HG03457 (cell line): ENCODE data around the gene R3HDML.
A peak's percentile ranks its signal among the peaks of the same experiment; 100 is the strongest.
"Not testable (repeated sequence)": the region's sequence is repeated elsewhere in the genome, so short reads cannot be mapped to it uniquely, and the experiment has no call there.

ENCODE experiments used
- ATAC-seq: cut with Tn5 transposase; IDR thresholded peaks from one replicate; pipeline ENCODE4 v1.9.1; 2021; ENCODE audit warnings: moderate number of reproducible peaks; ENCODE audit not compliant: unreplicated experiment

Gene R3HDML, protein sequence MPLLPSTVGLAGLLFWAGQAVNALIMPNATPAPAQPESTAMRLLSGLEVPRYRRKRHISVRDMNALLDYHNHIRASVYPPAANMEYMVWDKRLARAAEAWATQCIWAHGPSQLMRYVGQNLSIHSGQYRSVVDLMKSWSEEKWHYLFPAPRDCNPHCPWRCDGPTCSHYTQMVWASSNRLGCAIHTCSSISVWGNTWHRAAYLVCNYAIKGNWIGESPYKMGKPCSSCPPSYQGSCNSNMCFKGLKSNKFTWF

DNA sequence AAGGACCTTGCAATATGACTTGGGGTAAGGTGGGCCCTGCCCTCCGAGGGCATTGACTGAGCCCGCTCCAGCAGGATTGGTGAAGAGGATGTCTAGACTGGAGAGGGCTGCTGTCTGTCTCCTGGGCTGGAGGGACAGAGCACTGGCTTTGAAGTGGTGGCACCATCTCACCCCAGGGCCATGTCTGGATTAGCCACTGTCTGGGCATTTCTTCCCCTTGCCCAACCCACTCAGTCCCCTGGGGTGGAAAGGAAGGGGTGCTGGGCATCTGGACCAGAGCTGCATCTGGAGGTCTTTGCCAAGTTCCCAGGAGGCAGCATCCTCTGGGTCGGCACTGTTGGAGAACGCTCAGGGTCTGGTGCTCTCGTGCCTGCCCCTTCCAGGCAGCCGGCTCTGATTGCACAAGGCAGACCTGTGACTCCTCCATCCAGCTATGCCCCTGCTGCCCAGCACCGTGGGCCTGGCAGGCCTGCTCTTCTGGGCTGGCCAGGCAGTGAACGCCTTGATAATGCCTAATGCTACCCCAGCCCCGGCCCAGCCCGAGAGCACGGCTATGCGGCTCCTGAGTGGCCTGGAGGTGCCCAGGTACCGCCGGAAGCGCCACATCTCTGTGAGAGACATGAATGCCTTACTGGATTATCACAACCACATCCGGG lies at the start of gene R3HDML:
Gene R3HDML (plus strand): TSS at position 319 of the 656 bp plus-strand sequence. CDS start 115 bp downstream, at position 434.
- no peak for ATAC-seq

DNA sequence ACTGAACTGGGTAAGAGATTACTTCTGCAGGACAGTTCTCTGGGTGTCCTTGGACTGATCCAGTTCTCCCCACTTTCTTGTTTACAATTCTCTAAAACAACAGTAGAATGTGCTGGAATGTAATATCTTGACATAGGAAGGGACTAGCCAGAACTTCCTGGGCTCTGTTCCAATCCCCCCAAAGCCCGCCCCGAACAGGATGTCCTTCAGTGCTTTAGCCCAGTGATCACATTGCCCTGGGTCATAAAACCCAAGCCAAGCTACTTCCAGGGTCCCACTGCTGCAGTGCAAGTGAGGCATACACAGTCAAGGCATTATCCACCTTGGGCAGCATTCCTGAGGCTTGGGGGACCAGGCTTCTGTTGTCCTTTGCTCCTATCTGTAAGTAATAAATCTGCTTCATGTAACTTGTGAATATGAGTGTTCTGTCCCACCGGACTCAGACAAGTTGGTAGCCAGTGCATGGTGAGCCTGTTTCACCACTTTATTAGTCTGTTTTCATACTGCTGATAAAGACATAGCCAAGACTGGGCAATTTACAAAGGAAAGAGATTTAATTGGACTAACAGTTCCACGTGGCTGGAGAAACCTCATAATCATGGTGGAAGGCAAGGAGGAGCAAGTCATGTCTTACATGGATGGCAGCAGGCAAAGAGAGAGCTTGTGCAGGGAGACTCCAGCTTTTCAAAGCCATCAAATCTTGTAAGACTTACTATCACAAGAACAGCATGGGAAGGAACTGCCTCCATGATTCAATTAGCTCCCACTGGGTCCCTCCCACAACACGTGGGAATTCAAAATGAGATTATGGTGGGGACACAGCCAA lies 49.4 kb upstream of the R3HDML start:
- no peak for ATAC-seq

DNA sequence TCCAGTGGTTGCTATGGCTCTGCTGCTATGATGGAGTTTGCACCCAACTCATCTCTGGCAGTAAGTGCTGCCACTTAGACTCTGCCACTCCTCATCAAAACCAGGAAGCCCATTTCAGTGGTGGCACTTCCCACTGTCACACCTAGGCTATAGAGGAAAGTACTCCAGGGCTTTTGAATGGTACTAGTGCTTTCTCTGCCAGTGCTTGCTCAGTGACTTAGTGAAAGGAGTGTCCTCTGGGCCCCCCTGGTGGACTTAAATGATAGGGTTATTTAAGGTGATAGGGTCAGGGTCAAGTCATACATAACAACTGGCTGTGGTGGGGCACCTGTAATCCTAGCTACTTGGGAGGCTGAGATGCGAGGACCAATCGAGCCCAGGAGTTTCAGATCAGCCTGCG lies 48.6 kb upstream of the R3HDML start:
- no peak for ATAC-seq

DNA sequence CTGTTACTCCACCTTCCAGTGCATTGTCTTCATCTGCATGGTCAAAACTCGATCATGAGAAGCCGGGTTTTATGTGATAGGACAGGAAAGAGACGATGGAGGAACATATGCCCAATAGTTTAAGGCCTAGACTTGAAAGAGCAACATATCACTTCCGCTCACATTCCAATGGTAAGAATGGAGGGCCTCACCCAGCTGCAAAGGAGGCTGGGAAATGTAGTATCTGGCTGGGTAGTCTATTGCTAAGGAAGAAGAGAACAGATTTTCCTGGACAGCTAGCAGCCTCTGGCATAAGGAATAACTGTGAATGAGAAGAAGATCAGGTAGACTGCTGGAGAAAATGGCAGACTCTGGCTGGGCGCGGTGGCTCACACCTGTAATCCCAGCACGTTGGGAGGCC lies 45.1 kb upstream of the R3HDML start:
- no peak for ATAC-seq

DNA sequence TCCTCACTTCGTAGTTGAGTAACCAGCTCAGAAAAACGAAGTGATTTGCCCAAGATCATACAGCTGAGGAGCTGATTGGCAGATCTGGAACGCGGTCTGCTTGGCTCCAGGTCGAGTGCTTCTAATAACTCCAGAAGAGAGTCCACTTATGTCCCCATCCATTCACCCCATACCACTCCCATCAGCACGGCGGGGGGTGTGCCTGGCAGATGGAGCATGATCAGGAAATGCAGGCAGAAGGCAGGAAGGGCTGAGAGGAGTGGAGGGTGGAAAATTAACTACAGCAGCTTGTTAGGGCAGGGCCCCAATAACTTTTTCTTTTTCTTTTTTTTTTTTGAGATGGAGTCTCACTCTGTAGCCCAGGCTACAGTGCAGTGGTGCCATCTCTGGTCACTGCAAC lies 40.8 kb upstream of the R3HDML start:
- ATAC-seq: no peak

DNA sequence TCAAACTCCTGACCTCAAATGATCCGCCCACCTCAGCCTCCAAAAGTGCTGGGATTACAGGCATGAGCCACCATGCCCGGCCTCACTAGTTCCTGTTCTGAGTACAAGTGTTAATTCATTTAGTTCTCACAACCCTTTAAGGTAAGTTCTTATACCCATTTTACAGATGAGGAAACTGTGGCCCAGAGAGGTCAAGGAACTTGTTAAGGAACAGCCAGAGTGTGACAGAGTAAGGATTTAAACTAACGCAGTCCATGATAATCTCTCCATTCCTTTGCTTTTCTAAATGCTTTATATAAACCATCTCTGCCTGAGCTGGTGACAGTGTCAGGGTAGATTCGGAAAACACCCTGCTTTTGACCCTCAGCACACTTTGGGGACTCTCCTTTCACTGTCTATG lies 39.1 kb upstream of the R3HDML start:
- no peak for ATAC-seq

DNA sequence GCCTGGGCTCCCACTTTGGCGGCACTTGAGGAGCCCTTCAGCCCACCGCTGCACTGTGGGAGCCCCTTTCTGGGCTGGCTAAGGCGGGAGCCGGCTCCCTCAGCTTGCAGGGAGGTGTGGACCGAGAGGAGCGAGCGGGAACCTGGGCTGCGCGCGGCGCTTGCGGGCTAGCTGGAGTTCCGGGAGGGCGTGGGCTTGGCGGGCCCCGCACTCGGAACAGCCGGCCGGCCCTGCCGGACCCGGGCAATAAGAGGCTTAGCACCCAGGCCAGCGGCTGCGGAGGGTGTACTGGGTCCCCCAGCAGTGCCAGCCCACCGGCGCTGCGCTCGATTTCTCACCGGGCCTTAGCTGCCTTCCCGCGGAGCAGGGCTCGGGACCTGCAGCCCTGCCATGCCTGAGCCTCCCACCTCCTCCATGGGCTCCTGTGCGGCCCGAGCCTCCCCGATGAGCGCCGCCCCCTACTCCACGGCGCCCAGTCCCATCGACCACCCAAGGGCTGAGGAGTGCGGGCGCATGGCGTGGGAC lies 37.8 kb upstream of the R3HDML start:
- ATAC-seq: not testable (repeated sequence)

DNA sequence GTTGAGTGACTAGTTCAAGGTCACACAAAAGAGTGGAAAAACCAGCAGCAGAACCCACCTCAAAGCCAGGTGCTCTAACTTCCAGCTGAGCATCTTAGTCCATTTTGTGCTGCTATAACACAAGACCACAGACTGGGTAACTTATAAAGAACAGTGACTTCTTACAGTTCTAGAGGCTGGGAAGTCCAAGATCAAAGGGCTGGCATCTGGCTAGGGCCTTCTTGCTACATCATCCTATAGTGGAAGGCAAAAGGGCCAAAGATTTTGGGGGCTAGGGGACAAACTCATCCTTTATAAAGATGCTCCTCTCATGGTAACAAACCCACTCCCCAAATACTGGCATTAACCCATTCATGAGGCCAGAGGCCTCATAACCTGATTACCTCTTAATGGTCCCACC lies 35.6 kb upstream of the R3HDML start:
- no peak for ATAC-seq

DNA sequence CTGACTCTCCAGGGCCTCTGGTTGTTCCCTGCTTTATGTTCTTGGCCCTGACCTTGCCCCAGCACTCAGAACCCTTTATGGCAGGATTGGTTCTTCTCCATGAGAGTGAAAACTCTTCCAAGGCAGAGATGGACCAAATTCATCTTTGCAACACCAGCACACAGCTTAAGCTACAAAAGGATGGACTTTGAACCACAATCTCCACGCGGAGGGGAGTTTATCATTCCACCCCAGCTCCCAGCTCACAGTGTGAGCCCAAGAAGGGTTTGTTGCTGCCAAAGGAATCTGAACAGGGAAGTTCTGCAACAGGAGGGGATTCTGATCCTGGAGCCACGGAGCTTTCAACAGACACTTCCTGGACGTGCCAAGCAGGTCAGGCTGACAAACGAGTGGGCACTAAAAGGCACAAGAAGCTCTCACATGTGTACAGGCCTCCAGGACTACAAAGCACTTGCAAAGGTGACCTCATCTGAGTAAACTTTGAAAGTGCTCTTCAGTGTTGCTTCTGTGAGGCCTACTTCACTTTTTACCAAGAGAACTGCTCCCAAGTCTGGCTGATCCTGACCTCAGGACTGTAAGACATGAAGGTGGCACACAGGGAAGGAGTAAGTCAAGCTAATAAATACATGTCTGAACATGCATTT lies 34.7 kb upstream of the R3HDML start:
- ATAC-seq: no peak

DNA sequence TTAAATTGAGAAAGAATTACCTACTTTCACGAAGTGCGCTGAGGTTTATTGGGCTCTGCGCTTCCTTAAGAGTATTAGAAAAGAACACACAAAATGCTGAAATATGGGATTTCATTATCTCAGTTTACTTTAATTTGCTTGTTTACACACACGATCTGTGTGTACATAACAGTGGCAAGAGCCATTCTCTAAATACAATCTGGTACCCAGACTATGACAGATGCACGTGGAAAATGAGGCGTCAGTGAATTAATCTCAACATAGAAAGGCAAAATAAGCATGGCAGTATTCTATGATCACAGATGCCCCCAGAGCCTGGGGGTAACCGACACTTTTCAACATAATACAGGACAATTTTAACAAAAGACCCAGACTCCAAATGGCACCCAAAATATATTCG lies 34.1 kb upstream of the R3HDML start:
- no peak for ATAC-seq

DNA sequence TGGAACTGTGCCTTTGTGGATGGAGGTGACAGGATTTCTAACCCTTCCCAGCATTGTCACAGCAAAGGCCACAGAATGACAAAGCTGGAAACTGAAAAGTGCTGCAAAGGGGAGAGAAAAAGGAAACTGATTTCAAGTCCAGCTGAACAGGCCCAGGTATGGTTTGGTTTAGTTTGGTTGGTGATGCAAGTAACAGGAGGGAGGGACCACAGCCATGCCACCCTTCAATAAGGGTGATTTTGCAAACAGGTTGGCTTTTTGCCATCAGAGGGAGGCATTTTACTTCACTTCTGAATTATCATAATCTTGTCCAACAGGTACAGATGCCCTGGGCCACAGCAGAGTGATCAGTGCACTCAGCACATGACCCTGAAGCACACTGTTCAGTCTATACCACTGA lies 32.5 kb upstream of the R3HDML start:
- no peak for ATAC-seq

DNA sequence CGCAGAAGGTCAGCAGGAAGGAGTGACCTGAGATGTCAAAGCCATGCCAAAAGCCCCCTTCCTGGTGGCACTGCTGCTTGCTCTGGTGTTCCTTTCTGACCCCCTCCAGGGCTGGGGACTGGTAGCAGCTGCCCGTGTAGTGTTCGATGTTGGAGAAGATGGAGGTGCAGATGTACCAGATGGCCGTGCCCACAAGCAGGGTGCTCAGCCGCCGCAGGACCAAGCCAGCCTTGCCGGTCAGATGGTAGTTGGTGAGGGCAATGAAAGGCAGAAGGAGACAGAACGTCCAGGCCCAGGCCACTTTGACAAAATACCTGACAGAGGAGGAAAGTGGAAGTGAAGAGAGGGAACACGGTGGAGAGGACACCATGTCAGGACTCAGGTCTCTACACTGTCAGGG lies 29.9 kb upstream of the R3HDML start:
- ATAC-seq: no peak

DNA sequence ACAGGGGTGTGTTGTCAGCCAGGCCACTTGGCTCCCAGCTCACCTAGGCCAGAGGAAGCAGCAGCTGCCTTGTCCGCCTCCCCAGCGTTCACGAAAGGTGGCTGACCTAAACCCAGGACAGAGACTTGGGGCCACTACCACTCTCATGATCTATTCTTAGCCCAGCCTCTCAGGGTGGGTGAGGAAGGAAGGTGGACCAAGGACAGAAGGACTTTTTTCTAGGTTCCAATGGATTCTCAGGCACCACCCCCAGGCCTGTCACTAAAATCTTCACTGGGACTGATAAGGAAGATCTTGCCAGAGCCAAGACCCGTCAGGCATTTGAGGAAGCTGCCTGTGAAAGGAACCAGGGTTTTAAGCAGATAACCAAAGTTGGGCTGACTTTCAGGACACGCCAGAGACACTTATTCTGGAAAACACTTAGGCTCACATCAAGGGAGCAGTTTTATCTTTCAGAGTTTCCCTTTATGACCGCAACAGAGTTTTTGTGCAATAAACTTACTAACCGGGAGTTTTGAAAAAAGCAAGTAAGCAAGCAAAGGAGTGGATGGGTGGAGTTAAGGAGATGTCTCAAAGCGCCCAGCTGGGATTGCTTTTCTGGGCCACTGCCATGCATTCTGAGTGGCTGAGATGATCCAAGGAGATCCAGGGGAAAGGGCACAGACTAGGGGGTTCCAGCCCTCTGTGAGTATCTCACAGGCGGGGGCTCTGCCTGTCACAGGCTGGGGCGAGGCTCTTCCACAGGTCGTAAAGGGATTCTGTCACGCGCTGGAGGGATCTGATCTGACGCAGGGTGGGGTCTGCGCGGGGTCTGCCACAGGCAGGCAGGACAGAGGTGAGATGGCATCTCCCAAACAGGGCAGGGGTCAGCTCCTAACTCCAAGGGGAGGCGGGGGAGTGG lies 26.8 kb upstream of the R3HDML start:
- no peak for ATAC-seq

DNA sequence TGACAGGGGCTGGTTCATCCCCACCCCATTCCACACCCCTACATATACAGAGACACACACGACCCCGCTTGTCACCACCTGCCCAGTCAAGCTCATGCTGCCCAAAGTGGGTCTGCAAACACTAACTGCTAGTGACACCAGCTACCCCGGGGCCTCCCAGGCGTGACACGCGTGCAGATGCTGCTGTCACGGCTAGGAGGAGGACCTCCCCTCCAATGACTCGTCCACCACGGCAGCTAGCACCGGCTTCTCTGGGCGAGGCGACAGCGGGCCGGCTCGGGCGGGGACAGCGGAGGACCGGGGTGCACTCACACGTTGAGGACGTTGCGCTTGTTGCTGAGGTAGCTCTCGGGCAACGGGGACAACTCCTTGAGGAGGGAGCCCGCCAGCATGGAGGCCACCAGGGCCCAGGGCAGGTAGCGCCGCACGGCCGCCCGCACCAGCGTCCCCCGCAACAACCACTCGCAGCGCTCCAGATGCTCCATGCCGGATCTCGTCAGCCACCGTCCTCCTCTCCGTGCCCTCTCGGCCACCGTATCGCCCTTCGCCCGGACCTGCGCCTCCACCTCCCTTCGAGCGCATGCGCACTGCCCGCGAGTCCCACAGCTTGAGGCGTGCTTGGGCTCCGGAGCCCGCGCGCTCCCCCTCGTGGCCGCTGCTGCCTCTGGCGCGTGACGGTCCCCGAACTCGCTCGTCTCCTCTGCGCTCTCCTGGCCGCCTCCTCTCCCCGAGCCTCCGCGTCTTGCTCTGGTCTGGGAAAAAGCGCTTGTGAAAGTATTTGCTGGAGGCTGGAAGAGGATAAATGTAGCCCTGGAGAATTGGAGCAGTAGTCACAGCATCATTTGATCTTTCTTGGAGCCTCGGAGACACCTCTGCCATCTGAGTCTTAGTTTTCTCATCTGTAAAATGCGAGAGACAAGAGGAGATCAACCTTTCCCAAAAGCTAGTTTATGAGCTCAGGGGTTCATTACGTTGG lies 25.9 kb upstream of the R3HDML start, which contains the start of gene FITM2:
Gene FITM2 (minus strand): TSS at position 539 of the 976 bp plus-strand sequence. CDS start 54 bp downstream, at position 485.
- ATAC-seq: peak; percentile 85

DNA sequence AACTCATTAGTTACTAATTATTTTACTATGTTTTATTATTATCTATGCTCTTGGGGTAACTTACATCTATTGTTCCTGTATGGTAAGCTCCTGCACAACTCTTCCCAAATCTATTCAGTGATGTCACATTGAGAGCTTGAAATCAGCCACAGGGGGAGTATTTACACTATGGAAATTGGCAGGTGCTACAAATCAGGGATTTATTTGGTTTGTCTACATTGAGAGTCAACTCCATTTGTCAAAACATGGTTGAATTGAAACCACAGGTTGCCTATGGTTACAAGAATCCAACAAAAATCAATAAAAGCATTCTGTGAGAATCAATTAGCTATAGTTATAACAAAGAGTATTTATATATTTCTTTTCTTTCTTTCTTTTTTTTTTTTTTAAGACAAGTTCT lies 22.0 kb upstream of the R3HDML start:
- ATAC-seq: no peak

DNA sequence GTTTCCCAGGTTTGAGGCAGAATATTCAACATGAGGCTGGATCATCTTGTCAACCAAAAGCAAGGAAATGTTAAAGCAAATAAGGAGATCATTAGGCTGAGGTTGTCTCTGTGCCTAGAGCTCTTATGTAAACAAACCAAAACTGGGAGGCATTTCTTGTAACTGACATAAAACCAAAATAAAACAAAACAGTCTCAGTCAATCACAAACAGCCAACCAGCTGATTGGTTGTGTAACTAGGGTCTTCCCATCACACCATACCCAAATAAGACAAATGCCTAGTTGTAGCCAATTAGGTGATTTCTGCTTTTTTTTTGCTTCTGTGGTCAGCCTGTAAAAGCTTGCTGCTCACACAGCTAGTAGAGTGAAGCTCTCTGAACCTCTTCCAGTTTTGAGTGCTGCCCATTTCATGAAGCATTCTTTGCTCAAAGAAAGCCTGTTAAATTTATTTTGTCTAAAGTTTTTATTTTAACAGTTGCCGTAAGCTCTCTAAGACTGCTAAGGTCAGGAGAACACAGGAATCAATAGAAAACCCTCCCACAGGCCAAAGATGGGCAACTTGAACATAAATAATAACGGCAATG lies 16.9 kb upstream of the R3HDML start:
- no peak for ATAC-seq

DNA sequence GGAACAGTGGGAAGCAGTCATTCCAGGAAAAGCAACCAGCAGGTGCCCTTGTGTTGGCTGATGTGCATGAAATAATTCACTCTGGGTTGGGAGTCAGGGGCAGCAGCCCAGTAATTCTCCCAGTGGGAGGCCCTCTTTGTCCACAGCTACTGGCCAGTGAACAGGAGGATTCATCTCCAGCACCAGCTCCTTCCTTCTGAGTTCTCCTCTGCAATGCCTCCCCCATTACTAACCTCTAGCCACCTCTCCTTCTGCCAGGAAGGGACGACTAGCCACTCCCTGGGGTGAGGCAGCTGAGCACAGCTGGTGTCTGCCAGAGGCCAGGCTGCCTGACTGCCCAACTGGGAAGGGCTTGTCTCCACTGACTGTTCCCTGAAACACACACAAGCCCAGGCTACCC lies 12.5 kb upstream of the R3HDML start:
- ATAC-seq: no peak

DNA sequence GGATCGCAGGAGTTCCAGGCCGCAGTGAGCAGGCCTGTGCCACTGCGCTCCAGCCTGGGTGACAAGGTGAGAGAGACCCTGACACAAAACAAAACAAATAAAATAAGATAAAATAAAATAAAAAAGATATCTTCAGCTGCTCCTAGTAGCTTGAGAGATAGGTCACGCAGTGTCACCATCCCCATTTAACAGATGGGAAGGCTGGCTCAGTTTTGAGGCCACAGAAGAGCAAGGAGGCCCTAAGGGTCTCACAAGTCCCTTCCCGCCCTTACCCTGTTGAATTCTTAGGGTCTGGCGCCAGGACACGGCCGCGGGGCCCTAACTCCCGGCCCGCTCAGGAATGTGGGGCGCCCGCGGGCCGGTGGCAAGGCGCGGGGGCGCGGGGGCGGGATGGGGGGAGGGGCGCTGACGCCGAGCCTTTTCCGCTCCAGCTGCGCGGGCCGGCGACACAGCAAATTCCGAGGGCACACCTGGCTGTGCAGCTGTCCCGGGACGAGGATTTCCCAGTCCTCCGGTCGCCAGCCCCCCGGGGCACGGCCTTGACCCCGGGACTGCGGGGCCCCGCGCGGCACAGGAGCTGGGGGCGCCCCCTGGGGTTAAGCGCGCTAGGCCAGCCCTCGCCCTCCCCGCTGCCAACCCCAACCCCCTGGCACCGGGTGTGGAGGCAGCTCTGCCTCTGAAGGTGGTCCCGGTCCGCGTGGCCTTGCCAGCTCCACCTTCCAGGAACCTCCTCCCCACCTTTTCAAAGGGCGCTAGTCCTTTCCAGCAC lies 10.3 kb upstream of the R3HDML start:
- ATAC-seq: no peak
